ENCODE data around the gene FEN1.

DNA sequence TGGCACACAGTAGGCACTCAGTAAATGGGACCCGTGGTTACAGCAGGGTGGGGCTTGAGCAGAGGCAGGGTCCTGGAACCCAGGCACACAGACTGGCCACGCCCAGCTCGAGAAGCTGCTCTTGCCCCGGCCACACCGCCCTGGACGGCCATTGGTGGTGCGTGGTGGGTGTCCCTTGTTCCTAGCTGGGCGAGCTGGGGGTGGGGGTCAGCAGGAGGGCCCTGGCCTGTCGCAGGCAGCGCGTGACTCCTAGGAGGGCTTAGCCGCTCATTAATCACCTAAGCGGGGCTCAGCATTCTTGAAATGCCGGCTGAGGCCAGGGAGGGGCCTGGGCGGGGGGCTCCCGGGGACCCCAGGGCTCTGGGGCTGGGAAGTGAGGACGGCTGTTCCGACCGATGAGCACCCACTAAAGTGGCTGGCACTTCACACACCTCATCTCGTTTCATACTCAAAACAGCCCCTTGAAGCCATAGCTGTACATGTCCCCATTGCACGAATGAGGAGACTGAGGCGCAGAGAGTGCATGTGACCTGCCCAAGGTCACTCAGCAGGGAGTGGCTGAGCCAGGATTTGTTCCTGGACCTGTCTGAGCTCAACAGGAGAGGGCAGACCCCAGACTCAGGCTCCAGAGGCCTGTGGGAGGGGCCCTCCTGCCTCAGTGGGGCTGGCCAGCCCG, 28.6 kb upstream of the FEN1 start:
- no peak for TF ChIP-seq EGR1 (IDR thresholded peaks at IDR 0.05; ENCODE audit: borderline replicate concordance, low read depth, low read length)
- no peak for TF ChIP-seq EZH2 (IDR thresholded peaks at IDR 0.05; ENCODE audit: low read depth, low read length, severe bottlenecking)
- TF ChIP-seq EP300 (IDR thresholded peaks at IDR 0.05; ENCODE audit: borderline replicate concordance in 1 of 2, low read depth in 2 of 2, low read length in 2 of 2): no peak
- no peak for TF ChIP-seq ZNF274 (IDR thresholded peaks at IDR 0.05; ENCODE audit: borderline replicate concordance, extremely low read depth, low read length)
- TF ChIP-seq, protein P1, sequence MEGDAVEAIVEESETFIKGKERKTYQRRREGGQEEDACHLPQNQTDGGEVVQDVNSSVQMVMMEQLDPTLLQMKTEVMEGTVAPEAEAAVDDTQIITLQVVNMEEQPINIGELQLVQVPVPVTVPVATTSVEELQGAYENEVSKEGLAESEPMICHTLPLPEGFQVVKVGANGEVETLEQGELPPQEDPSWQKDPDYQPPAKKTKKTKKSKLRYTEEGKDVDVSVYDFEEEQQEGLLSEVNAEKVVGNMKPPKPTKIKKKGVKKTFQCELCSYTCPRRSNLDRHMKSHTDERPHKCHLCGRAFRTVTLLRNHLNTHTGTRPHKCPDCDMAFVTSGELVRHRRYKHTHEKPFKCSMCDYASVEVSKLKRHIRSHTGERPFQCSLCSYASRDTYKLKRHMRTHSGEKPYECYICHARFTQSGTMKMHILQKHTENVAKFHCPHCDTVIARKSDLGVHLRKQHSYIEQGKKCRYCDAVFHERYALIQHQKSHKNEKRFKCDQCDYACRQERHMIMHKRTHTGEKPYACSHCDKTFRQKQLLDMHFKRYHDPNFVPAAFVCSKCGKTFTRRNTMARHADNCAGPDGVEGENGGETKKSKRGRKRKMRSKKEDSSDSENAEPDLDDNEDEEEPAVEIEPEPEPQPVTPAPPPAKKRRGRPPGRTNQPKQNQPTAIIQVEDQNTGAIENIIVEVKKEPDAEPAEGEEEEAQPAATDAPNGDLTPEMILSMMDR (IDR thresholded peaks at IDR 0.05; ENCODE audit: control extremely low read depth in 1 of 3, insufficient read depth in 1 of 3, low read depth in 1 of 3, low read length in 3 of 3): no peak
- TF ChIP-seq, protein P2, sequence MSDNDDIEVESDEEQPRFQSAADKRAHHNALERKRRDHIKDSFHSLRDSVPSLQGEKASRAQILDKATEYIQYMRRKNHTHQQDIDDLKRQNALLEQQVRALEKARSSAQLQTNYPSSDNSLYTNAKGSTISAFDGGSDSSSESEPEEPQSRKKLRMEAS (IDR thresholded peaks at IDR 0.05): no peak
- TF ChIP-seq POLR2AphosphoS5 (IDR thresholded peaks at IDR 0.05; ENCODE audit: low read depth, low read length): no peak
- TF ChIP-seq, protein P3, sequence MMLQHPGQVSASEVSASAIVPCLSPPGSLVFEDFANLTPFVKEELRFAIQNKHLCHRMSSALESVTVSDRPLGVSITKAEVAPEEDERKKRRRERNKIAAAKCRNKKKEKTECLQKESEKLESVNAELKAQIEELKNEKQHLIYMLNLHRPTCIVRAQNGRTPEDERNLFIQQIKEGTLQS (IDR thresholded peaks at IDR 0.05; ENCODE audit: insufficient read depth, low read depth, low read length): no peak
- no peak for TF ChIP-seq CBX8 (IDR thresholded peaks at IDR 0.05; ENCODE audit: borderline replicate concordance, low read depth, low read length)
- TF ChIP-seq YY1 (IDR thresholded peaks at IDR 0.05; ENCODE audit: low read depth, low read length): no peak
- no peak for TF ChIP-seq JUN (IDR thresholded peaks at IDR 0.05; ENCODE audit: low read depth, low read length)
